HL-60/S4 treated with phorbol 12-myristate 13-acetate at 8.2 ng/mL for 4 days and 3 days (cell line): ENCODE measurements around the gene YOD1.
"Not testable (repeated sequence)": the region's sequence is repeated elsewhere in the genome, so short reads cannot be mapped to it uniquely, and the experiment has no call there.

Experiments used
- in situ Hi-C: fragments of 300-500 bp; cut with MboI; formaldehyde crosslinking; loops from 2 replicates; pipeline ENCODE4 v1.15.0; 2022; ENCODE audit warnings: low sequenced_read_pairs

YOD1 gene

DNA sequence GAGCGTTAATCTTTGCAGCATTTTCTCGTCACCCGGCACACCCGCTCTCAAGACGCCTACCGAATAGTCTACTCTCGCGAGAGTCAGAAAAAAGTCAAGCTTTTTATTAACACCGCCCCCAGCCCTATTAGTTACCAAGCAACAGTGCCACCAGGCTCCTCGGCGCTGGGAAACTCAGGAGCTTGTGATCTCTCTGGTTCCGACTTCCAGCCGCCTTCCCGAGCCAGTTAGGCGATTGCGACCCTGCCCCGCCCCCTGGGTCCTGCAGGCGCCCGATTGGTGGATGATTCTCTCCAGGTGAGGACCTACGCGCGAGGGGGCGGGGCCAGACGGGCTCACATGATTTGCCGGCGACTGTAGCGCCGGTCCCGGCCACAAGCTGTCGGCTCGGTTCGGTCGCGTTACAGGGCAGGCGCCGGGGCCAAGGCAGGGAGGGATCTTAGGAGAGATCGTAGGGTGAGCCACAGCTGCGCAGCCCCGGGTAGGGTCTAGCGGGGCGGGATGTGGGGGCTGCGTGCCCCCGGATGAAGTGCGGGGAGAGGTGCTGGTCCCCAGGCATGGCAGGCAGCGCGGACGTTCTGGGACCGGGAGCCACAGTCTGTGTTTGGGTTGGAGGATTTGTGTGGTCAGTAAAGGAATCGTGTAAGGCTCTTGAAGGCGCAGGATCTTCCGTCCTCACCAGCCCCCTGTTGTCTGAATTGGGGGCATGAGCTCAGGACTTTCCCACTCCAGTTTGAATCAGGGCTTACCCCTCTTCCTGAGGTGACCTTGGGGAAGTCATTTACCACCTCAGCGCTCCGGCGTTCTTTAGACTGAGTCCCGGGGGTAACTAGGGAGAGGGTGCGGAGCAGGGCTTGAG, 2.1 kb upstream of the YOD1 start, which contains the start of gene PFKFB2:
Gene PFKFB2, plus strand, starts transcription at position 365 of the 859 bp plus-strand sequence. CDS start 1,443 bp downstream, outside the sequence.
- in situ Hi-C loops = no loop called here

DNA sequence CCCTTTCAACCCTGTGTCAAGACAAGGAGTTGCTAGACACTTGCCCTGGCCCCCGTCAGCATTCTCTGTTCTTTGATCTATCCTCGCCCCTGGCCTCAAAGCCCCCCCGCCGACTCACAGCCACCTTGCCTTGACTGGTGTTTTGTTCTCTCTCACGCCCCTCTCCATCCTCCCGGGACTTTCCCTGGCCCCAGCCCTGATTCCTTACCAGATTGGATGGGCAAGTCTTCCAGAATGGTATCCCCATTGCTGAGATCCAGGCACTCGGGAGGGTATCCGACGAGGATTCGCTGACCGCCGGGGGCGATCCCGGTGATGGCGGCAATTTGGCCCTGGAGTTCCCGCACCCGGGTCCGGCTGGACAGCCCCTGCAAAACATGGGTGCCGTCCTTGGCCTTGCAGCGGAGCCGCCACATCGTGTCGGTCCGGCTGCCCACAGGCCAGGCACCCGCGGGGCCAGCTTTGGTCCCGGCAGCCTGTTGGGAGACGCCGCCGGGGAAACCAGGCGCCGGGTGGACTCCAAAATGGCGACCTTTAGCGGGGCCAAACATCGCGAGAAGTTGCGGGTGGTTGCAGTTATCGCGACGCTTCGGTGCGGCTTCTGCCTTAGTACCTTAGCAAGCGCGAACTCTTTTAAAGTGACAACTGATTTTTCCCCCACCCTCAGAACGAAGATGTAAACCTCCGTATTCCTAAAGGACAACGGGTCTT, 373 bp downstream of the YOD1 start:
- in situ Hi-C loops = no loop called here

DNA sequence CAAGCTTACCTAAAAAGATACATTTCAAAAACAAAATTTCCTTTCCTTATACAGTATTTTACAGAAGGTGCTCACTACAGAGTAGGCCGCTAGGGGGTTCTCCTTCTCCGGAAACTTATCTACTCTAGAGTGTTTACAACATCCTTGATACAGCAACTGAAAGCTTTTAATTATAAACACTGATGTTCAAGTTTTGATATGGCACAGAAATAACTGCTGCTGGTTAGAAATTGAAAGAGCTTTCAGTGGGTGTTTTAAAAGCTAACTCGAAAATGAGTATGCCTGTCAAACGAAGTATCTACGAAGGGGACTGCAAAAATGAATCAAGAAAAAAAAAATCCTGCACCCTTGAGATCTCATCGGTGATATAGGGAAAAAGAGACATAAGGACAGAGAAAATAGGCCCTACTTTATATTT, 1.0 kb downstream of the YOD1 start:
- in situ Hi-C loops = no loop called here

DNA sequence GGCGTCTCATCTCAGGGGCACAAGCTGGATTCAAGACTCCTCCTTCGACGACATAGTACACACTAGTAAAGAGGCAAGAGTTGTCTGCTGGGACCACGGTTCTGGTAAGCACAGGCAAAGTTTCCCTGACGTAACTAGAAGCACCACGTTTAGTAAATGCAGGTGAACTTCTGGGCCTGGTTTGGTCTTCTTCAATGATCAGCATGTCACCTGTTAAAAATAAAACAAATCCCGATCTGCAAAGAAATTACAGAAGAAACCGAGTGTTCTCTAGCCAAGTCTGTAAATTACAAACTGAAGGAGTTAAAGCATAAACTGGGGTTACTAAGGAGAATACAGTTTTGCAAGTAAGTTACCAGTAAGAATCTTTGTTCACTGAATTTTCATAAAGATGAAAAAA, 1.5 kb downstream of the YOD1 start:
- in situ Hi-C loops = no loop called here

DNA sequence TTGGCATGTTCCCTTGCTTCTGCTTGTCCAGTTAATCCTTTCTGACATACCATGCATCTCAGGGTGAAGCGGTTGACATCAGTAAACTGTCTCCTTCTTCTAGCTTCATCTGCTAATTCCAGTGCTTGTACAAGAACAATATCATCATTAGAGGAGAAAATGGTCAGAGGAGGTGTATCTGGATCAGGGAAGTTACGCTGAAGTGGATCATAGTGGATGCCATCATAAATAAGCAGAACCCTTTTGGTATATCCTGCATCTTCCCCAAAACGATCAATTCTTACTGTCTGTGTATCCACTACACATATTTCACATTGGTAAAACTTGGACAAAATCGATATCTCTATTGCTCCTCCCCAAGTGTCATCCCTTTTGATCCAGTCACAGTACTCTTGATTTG, 2.0 kb downstream of the YOD1 start:
- in situ Hi-C loops = no loop called here

DNA sequence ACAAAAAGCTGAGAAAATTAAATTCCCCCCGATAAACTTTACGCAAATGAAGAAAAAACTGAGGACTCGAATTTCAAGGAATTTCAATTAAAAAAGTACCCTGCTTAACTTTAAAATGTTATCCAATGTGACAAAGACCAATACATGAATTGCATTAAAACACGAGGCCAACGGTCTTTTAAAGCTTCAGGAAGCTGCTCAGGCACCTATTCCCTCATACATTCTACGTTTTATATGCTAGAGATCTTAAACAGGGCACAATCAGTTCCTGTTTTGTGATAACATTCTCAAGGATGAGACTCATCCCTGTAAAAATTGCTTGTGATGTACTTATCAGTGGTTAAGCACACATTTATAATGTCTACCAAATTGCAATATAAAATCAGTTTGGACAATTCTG, 3.0 kb downstream of the YOD1 start:
- in situ Hi-C loops = no loop called here

DNA sequence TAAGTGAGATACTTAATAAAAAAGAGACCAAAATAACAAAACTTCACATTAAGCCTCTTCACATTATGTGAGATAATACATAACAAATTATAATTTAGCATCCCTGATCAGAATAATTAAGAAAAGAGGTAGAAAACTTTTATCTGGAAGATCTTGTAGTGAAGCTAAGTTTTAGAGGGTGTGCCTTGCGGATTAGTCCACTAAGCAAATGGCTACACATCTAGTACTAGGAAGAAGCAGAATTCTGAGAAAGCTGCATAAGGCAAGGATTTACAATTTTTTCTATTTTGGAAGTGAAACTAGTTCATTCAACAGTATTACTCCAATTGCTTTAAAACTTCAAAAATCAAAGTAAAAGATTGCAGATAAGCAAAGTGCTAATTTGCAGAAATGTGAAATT, 3.5 kb downstream of the YOD1 start:
- in situ Hi-C loops = no loop called here

DNA sequence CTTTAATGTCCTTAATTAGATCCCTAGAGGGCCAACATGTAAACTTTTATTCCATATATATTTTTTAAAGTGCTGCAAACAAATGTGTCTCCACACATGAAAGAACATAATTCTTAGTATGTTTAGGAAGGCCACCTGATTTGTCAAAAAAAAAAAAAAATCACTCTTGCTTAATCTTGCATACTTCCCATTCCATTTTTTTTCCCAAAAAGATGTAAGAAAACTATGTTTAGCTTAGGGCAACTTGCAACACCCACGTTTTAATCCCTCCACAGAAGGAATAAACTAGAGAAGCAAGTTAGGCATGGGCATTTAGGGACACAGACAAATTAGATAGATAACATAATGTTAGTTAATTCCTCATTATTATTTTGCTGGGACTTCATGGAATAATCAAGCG, 5.6 kb downstream of the YOD1 start:
- in situ Hi-C loops = no loop called here

DNA sequence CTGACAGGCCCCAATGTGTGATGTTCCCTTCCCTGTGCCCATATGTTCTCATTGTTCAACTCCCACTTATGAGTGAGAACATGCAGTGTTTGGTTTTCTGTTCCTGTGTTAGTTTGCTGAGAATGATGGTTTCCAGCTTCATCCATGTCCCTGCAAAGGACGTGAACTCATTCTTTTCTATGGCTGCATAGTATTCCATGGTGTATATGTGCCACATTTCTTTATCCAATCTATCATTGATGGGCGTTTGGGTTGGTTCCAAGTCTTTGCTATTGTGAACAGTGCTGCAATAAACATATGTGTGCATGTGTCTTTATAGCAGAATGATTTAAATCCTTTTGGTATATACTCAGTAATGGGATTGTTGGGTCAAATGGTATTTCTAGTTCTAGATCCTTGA, 9.6 kb downstream of the YOD1 start:
- in situ Hi-C loops = not testable (repeated sequence)

DNA sequence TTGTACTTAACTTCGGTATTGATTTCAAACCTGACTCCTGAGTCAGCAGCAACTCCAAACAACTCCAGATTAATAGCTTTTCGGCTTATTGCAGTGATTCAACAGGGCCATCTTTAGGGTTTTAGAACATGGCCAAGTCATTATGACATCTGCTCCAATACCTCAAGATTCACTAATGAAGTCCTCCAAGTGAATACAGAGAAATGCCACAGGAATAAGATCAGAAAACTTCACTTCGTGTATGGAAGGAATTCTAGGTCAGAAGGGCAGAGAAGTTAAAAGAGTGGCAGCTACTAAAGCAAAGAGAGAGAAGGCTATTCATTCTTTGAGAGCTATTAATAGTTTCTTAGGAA, 10.9 kb downstream of the YOD1 start:
- in situ Hi-C loops = no loop called here

DNA sequence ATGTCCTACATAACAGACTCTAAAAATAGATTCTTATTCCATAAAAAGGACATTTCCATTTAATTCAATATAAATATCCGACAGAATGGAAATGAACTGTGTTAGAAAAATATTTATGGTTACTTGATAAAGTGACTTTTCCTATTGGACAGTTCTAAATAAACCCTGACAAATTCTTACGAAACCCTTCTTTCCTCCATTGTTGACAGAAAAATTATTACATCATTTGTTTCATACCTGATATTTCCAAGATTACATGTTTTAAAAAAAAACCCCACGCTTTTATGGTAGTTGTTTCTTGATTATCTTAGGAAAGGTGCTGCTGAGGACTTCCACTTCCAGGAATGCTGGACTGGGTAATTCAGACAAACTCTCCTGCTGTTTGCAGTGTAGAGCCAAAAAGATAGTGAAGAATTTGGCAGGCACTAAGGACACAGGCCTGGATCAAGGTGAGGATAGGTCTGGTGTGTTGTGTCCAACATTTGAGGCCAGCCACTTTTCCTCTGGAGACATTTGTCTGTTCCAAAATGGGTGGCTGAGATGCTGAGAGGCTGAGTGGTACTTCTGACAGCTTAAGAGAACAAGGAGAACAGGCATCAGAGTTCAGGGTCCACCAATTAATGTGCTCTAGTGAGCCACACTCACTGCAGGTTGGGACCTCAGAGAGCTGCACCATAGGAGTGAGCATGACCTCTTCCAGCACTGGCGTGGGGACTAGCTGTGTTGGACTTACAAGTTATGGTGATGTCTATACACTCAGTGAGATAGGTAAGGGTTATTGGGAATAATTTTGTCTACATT, 11.4 kb downstream of the YOD1 start:
- in situ Hi-C loops = no loop called here

DNA sequence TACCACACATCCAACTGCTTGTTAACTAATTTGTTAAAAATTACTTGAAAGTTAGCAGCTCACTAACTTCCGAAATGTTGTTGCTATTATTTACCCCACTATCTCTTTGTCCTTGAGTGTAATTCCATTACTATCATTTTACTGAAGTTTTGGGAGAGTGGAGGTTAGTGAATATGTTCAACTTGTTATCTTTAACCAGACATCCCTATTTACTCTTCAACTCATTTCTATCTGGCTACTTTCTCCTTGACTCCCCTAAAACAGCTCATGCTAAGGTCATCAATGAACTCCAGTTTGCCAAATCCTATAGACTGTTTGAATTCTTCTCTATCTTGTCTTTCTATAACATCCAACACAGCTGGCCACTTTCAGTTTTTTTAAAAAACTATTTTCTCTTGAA, 14.1 kb downstream of the YOD1 start:
- in situ Hi-C loops = no loop called here

DNA sequence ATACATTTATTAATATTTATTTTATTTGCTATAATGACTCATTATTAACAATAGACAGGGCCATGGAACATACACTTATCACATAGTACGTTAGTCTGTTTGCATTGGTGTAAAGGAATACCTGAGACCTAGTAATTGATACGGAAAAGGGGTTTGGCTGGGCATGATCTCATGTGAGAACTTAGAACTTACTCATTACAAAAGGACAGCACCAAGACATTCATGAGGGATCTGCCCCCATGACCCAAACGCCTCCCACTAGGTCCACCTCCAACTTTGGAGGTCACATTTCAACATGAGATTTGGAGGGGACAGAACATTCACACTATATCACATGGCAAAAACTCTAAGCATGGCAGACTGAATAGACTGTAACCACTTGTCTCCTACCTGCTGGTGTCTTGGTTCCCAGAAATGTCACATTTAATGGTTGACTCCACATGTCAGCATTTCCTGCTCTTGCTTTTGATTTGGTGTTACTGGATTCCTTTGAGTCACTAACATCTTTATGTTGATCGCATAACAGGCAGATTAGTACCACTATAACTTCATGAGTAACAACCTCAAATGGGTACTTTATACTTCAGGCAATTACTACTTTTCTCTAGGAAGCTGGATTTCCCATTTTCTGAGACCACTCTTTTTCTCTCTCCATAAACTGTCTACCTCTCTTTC, 15.0 kb downstream of the YOD1 start:
- in situ Hi-C loops = no loop called here

DNA sequence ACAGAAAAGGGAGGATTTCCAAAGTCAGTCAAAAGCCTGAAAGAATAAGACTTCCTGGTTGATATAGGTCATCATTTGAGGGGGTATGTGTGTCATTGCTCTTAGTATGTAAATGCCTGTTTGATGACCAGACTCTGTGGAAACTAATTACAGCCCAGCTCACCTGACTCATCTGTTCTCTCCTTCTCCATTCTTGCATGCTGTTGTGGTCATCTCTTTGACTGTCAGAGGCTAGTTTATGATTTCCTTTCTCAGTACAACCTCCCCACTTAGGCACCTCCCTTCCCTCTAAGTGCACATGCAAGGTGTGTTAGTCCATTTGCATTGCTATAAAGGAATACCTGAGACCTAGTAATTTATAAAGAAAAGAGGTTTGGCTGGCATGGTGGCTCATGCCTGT, 16.0 kb downstream of the YOD1 start:
- in situ Hi-C loops = no loop called here

DNA sequence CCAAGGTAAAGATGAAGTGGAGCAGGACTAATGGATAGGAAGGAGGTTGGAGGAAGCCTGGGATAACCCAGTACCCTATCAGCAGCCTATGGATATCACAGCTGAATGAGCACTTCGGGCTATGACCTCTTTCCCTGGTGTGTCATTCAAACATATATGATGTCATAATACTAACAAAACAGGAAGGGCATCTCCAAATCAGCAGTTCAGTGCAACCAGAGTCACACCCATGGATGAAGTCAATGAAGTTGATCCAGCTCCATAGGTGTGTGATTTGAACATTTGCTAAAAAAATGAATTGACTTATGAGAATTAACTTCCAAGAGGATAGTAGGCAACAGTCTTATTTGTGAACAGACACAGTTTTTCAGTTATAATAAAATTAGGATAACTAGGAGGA, 16.8 kb downstream of the YOD1 start:
- in situ Hi-C loops = no loop called here

DNA sequence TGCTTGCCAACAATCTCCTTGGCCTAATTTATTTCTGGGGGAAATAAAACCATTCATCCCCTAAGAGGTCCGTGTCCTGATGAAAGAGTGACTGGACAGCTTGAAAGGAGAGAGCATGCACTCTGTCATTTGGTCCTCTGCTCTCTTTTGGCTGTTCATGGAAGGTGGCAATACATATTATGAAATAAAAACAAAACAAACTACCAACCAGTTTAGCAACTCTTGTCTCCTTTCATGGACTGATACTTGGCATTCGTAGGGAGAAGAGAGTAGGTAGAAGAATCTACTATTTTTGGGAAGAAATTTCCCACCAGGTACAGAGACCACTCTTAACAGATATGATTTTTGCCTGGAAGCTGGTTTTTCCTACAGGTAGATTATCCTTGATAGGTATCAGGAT, 17.7 kb downstream of the YOD1 start:
- in situ Hi-C loops = no loop called here

DNA sequence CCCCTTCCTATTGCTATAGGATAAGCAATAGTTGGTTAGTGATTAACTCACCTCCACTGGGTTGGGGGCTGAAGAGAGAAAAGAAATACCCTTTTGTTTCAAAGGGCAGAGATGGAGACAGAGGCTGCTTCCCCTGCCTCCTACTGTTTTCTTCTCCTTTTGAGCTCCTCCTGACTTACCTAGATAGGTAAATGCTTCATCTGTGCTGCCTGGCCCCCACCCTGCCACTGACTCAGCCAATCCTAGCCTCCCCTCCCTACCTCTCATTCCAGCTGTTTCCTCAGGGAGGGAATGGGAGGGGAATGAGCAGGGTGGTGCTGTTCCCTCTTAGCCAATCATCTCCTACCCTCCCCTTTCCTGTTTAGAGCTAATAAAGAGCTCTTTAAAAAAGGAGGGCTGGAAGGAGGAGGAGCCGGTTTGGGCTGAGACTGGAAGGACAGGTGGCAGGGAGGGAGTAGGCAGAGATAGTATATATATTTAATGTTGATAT, 18.4 kb downstream of the YOD1 start, which contains the start of gene C1orf116:
Gene C1orf116, minus strand, starts transcription at position 229 of the 490 bp plus-strand sequence. CDS start 5,158 bp downstream, outside the sequence.
- in situ Hi-C loops = no loop called here

DNA sequence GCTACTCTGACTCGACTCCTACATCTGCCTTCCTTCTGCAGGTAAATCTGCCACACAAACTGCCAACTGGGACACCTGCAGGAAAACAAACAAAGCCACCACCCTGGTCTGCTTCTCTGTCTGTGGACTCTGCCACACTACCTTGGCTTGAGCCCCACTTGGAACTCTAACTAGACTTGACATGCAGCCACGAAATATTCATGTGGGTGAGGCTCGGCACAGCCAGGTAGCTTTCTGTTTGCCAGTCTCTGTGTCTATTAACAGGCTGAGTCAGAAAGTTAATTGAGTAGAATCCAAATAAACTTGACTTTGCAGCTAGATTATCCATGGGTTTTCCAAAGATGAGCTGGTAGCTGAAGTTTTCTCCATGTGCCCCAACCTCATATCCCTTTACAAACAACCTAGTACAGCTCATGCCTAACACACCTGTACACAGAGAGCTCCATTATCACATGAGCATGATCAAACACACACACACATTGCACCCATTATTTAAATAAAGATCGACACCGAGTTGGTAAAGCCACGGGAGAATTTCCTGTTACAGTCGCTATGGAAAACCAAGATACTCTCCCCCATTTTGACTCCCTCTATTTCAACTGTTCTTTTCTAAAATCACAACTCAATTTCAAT, 19.3 kb downstream of the YOD1 start:
- in situ Hi-C loops = no loop called here

DNA sequence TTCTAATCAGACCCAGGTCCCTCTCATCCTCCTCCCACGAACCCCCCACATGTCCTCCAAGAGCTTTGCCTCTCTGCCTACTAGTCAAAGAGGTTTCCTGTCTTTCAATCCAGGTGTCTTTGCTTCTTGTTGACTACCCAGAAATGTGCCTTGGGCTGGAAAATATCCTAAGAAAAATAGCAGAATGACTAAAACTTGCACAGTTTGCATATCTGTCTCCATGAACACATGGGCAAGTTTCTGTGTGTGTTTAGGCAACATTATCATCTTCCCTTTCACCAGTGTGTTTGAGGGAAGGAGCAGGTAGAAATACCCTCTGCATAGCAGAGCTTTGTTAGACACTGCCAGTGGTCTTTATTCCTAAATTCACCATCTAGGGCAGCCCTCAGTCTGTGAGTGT, 20.0 kb downstream of the YOD1 start:
- in situ Hi-C loops = no loop called here

DNA sequence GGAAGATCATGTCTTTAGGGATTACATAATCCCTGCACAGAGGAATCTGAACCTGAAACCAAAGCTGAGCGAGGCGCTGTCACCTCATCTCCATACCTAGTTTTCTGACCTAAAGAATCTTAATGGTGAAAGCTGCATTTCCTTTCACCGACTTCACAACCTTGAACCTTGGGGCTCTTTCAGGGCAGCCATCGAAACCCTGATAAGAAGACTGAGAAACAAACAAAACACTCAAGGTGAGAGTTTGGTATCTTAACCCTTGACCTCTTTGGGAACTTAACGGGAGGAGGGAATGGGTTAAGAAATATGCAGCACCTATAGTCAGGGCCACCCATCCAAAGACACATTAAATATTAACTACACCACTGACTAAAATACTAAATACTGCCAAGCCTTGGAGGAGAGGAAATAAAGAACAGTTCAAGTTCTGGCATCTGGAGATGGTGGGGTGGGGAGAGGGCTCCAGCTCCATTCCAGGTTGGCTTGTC, 20.4 kb downstream of the YOD1 start:
- in situ Hi-C loops = no loop called here
